Measurements from ENCODE around the gene GNPTAB. TPM values are rescaled to one million over a fixed set of nuclear protein-coding genes. Genes with fewer than 3 reads are reported as not detected.

The GNPTAB gene
- total RNA-seq, 1 donor from 2014 or later = 28.7 TPM

- no peak overlapping the region for H3K27ac ChIP-seq
- no peak overlapping the region for H3K4me3 ChIP-seq
- intact Hi-C loops (cut with DNase I) = no loop called here
- no peaks in the 10 kb centered on the region for H3K4me1 ChIP-seq
- H3K36me3 ChIP-seq = no peaks in the 10 kb centered on the region
- H3K9me3 ChIP-seq = no peaks in the 10 kb centered on the region
- no peak for DNase-seq (ENCODE audit: extremely low spot score in 2 of 2)
- TF ChIP-seq POLR2A (IDR thresholded peaks at IDR 0.05) (no peak), CTCF (IDR thresholded peaks at IDR 0.05) (no peak), POLR2AphosphoS5 (IDR thresholded peaks at IDR 0.05; ENCODE audit: insufficient read depth in 1 of 2, low read depth in 1 of 2) (no peak)
- no peaks in the 10 kb centered on the region for H3K27me3 ChIP-seq
Observed at GRCh38 chr12:101809208-101809607, 21.6 kb downstream of the GNPTAB start.

GRCh38 chr12:101806265-101806664 lies 24.5 kb downstream of the GNPTAB start:
- no peaks in the 10 kb centered on the region for H3K4me1 ChIP-seq
- no peaks in the 10 kb centered on the region for H3K36me3 ChIP-seq
- H3K9me3 ChIP-seq = no peaks in the 10 kb centered on the region
- no peak overlapping the region for H3K27ac ChIP-seq
- intact Hi-C loops (cut with DNase I) = no loop called here
- TF ChIP-seq POLR2A (IDR thresholded peaks at IDR 0.05) = no peak
- no peak for TF ChIP-seq POLR2AphosphoS5 (IDR thresholded peaks at IDR 0.05; ENCODE audit: insufficient read depth in 1 of 2, low read depth in 1 of 2)
- TF ChIP-seq CTCF (IDR thresholded peaks at IDR 0.05) = no peak
- no peak overlapping the region for H3K4me3 ChIP-seq
- no peak for DNase-seq (ENCODE audit: extremely low spot score in 2 of 2)
- no peaks in the 10 kb centered on the region for H3K27me3 ChIP-seq

GRCh38 chr12:101804409-101804808 lies 26.4 kb downstream of the GNPTAB start:
- Histone ChIP-seq H3K27me3 (no peaks in the 10 kb centered on the region), H3K36me3 (no peaks in the 10 kb centered on the region), H3K4me1 (no peaks in the 10 kb centered on the region), H3K4me3 (no peak overlapping the region), H3K27ac (no peak overlapping the region), H3K9me3 (no peaks in the 10 kb centered on the region)
- no peak for DNase-seq (ENCODE audit: extremely low spot score in 2 of 2)
- intact Hi-C loops (cut with DNase I) = no loop called here
- TF ChIP-seq POLR2AphosphoS5 (IDR thresholded peaks at IDR 0.05; ENCODE audit: insufficient read depth in 1 of 2, low read depth in 1 of 2) (no peak), CTCF (IDR thresholded peaks at IDR 0.05) (no peak), POLR2A (IDR thresholded peaks at IDR 0.05) (no peak)

- intact Hi-C loops (cut with DNase I) = no loop called here
- no peaks in the 10 kb centered on the region for H3K9me3 ChIP-seq
- H3K4me1 ChIP-seq = no peaks in the 10 kb centered on the region
- TF ChIP-seq POLR2AphosphoS5 (IDR thresholded peaks at IDR 0.05; ENCODE audit: insufficient read depth in 1 of 2, low read depth in 1 of 2) = no peak
- TF ChIP-seq POLR2A (IDR thresholded peaks at IDR 0.05) = no peak
- TF ChIP-seq CTCF (IDR thresholded peaks at IDR 0.05) = no peak
- no peak overlapping the region for H3K4me3 ChIP-seq
- DNase-seq (ENCODE audit: extremely low spot score in 2 of 2) = no peak
- no peak overlapping the region for H3K27ac ChIP-seq
- H3K27me3 ChIP-seq = no peaks in the 10 kb centered on the region
- no peaks in the 10 kb centered on the region for H3K36me3 ChIP-seq
Observed at GRCh38 chr12:101803978-101804377, 26.8 kb downstream of the GNPTAB start.

- intact Hi-C loops (cut with DNase I) = no loop called here
- H3K4me1 ChIP-seq = no peaks in the 10 kb centered on the region
- DNase-seq (ENCODE audit: extremely low spot score in 2 of 2) = no peak
- H3K36me3 ChIP-seq = no peaks in the 10 kb centered on the region
- no peaks in the 10 kb centered on the region for H3K27me3 ChIP-seq
- H3K4me3 ChIP-seq = no peak overlapping the region
- no peaks in the 10 kb centered on the region for H3K9me3 ChIP-seq
- TF ChIP-seq POLR2AphosphoS5 (IDR thresholded peaks at IDR 0.05; ENCODE audit: insufficient read depth in 1 of 2, low read depth in 1 of 2) = no peak
- TF ChIP-seq POLR2A (IDR thresholded peaks at IDR 0.05) = no peak
- TF ChIP-seq CTCF (IDR thresholded peaks at IDR 0.05) = no peak
- no peak overlapping the region for H3K27ac ChIP-seq
Observed at GRCh38 chr12:101802486-101802885, 28.3 kb downstream of the GNPTAB start.
